Measurements from ENCODE around the gene RNF208. TPM values are rescaled to one million over a fixed set of nuclear protein-coding genes. Genes with fewer than 3 reads are reported as not detected.

The RNF208 gene
- total and polyA plus RNA-seq, 10 of the 15 experiments (the other 5 are each of a cell fraction or from before 2014, with no cell fraction given), result 0.06 to 10.7 (median 0.77) TPM

DNA sequence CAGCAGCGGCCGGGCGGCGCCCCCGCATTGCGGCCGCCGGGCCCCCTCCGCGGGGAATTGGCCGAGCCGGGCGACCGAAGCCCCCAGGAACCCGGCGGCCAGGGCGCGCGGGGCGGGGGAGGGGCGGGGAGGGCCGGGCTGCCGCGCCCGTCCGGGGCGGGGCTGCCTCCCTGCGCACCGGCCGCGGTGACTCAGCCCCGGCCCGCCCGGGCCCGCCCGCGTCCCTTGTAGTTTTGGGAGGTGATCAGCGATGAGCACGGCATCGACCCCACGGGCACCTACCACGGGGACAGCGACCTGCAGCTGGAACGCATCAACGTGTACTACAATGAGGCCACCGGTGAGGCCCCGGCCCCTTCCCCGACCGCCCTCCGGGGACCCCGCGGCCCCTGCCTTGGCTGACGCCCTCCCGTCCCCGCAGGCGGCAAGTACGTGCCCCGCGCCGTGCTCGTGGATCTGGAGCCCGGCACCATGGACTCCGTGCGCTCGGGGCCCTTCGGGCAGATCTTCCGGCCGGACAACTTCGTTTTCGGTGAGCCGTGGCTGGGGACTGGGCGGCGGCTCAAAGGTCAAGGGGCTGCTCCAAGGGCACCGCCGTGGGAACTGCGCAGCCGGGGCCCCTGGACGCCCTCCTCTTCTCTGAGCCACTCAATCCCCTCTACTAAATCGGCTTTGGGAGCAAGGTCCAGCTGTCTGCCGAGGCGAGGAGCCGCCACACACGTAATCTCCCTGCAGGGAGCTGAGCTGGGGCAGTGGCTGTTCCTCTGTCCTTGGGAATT lies 19.6 kb upstream of the RNF208 start (continued):
- TF ChIP-seq, protein P1, sequence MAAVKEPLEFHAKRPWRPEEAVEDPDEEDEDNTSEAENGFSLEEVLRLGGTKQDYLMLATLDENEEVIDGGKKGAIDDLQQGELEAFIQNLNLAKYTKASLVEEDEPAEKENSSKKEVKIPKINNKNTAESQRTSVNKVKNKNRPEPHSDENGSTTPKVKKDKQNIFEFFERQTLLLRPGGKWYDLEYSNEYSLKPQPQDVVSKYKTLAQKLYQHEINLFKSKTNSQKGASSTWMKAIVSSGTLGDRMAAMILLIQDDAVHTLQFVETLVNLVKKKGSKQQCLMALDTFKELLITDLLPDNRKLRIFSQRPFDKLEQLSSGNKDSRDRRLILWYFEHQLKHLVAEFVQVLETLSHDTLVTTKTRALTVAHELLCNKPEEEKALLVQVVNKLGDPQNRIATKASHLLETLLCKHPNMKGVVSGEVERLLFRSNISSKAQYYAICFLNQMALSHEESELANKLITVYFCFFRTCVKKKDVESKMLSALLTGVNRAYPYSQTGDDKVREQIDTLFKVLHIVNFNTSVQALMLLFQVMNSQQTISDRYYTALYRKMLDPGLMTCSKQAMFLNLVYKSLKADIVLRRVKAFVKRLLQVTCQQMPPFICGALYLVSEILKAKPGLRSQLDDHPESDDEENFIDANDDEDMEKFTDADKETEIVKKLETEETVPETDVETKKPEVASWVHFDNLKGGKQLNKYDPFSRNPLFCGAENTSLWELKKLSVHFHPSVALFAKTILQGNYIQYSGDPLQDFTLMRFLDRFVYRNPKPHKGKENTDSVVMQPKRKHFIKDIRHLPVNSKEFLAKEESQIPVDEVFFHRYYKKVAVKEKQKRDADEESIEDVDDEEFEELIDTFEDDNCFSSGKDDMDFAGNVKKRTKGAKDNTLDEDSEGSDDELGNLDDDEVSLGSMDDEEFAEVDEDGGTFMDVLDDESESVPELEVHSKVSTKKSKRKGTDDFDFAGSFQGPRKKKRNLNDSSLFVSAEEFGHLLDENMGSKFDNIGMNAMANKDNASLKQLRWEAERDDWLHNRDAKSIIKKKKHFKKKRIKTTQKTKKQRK (IDR thresholded peaks at IDR 0.05; ENCODE audit: low read depth, low read length), result no peak
- TF ChIP-seq EGR1 (IDR thresholded peaks at IDR 0.05; ENCODE audit: borderline replicate concordance in 1 of 2, low read depth in 2 of 2, low read length in 2 of 2), result no peak
- TF ChIP-seq, protein P2, sequence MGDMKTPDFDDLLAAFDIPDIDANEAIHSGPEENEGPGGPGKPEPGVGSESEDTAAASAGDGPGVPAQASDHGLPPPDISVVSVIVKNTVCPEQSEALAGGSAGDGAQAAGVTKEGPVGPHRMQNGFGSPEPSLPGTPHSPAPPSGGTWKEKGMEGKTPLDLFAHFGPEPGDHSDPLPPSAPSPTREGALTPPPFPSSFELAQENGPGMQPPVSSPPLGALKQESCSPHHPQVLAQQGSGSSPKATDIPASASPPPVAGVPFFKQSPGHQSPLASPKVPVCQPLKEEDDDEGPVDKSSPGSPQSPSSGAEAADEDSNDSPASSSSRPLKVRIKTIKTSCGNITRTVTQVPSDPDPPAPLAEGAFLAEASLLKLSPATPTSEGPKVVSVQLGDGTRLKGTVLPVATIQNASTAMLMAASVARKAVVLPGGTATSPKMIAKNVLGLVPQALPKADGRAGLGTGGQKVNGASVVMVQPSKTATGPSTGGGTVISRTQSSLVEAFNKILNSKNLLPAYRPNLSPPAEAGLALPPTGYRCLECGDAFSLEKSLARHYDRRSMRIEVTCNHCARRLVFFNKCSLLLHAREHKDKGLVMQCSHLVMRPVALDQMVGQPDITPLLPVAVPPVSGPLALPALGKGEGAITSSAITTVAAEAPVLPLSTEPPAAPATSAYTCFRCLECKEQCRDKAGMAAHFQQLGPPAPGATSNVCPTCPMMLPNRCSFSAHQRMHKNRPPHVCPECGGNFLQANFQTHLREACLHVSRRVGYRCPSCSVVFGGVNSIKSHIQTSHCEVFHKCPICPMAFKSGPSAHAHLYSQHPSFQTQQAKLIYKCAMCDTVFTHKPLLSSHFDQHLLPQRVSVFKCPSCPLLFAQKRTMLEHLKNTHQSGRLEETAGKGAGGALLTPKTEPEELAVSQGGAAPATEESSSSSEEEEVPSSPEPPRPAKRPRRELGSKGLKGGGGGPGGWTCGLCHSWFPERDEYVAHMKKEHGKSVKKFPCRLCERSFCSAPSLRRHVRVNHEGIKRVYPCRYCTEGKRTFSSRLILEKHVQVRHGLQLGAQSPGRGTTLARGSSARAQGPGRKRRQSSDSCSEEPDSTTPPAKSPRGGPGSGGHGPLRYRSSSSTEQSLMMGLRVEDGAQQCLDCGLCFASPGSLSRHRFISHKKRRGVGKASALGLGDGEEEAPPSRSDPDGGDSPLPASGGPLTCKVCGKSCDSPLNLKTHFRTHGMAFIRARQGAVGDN (IDR thresholded peaks at IDR 0.05), result 0 out of 2 replicates have a peak, but pooled peaks have one; percentile 9
- 0 out of 2 replicates have a peak, but pooled peaks have one; percentile 11 for TF ChIP-seq BACH1 (IDR thresholded peaks at IDR 0.05; ENCODE audit: borderline replicate concordance)
- TF ChIP-seq TCF12 (IDR thresholded peaks at IDR 0.05; ENCODE audit: low read depth, low read length), result no peak
- no peak; the same call in 1 of the 2 replicates for TF ChIP-seq TBL1XR1 (IDR thresholded peaks at IDR 0.05; ENCODE audit: low read depth, low read length)
- TF ChIP-seq SMC3 (IDR thresholded peaks at IDR 0.05; ENCODE audit: borderline replicate concordance, low read length), result no peak
- no peak for TF ChIP-seq WRNIP1 (IDR thresholded peaks at IDR 0.05; ENCODE audit: borderline replicate concordance, low read depth, low read length)
- no peak for TF ChIP-seq TCF3 (IDR thresholded peaks at IDR 0.05; ENCODE audit: borderline replicate concordance, insufficient read depth, low read depth, low read length)
- no peak for TF ChIP-seq YBX1 (IDR thresholded peaks at IDR 0.05)
- TF ChIP-seq RAD21 (IDR thresholded peaks at IDR 0.05; ENCODE audit: insufficient read depth, low read depth, low read length), result no peak
